Transverse colon (tissue), 4 donors: ENCODE measurements around the gene BRD3OS.

Experiments used
- POLR2AphosphoS5 ChIP-seq, 3 donors: sonication (generic); formaldehyde crosslinking; IDR thresholded peaks; one replicate each; pipeline ENCODE4 v1.6.1; 2016; ENCODE audit warnings: antibody characterized with exemption in 3 of 3
- TF ChIP-seq, protein P1 (sequence below), 5 experiments: fragments of 200-600 bp in 3 of 5; fragments of 450-650 bp in 2 of 5; sonication (generic) in 3 of 5; IDR thresholded peaks; 1 replicate in 2 of 5; 2 replicates in 3 of 5; pipeline ENCODE4 v1.5.1; 2016 to 2017; ENCODE audit warnings: antibody characterized with exemption in 5 of 5, inconsistent platforms in 3 of 5, mild to moderate bottlenecking in 2 of 5, moderate library complexity in 1 of 5

DNA sequence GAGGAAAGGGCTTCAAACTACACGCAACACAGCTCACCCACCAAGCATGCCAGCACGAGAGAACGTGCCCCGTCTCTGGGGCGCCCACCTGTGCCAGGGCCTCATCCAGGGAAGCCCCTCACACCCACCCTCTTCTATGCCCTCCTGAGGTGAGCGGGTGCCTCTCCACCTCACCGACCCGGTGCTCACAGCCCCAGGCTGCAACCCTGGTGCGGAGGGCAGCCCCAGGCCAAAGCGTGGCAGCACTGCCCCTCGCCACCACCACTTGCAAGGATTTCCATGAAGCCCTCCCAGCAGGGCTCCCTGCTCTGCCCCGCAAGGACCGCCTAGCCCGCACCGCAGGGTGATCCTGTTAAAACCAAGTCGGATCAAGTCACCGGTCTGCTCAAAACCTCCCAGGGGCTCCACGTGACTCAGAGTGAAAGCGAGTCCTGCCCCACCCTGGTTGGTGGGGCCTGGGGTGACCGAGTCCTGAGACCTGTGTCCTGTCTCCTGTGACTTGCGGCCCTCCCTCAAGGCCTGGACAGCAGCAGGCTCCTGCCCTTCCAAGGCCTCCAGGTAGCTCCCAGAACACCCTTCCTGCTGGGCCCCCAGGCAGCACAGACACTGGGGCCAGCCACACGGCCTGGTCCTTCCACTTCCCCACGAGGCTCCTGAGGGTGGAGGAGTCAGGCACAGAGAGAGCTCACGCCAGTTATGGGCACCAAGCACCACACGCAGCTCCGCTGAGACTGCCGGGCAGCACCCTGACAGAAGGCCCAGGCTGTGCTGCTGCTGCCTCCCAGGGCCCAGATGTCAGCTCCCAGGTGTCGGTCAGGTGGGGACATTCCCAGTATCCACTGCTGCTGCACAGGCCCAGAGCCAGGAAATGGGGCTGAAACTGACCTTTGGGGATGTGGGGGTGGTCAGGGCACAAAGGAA lies 29.9 kb downstream of the BRD3OS start:
- TF ChIP-seq, protein P1, sequence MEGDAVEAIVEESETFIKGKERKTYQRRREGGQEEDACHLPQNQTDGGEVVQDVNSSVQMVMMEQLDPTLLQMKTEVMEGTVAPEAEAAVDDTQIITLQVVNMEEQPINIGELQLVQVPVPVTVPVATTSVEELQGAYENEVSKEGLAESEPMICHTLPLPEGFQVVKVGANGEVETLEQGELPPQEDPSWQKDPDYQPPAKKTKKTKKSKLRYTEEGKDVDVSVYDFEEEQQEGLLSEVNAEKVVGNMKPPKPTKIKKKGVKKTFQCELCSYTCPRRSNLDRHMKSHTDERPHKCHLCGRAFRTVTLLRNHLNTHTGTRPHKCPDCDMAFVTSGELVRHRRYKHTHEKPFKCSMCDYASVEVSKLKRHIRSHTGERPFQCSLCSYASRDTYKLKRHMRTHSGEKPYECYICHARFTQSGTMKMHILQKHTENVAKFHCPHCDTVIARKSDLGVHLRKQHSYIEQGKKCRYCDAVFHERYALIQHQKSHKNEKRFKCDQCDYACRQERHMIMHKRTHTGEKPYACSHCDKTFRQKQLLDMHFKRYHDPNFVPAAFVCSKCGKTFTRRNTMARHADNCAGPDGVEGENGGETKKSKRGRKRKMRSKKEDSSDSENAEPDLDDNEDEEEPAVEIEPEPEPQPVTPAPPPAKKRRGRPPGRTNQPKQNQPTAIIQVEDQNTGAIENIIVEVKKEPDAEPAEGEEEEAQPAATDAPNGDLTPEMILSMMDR (IDR thresholded peaks at IDR 0.05): no peak
- no peak for TF ChIP-seq POLR2AphosphoS5 (IDR thresholded peaks at IDR 0.05)
